ENCODE measurements around the gene GNG14. TPM values are rescaled to one million over a fixed set of nuclear protein-coding genes. Genes with fewer than 3 reads are reported as not detected.

GNG14 gene
- total RNA-seq, 3 donors from 2014 or later (not counting 1 experiment from before 2014, with no cell fraction given): not detected

GRCh38 chr19:12715929-12716328 is 28.1 kb downstream of the GNG14 start:
- Mint-ChIP-seq H3K27me3 (ENCODE audit: low read depth in 2 of 2) (no peaks in the 10 kb centered on the region), H3K4me3 (no peak overlapping the region), H3K27ac (no peak overlapping the region), H3K9me3 (no peaks in the 10 kb centered on the region), H3K36me3 (no peaks in the 10 kb centered on the region), H3K4me1 (peaks cover 0 to 16% of the 10 kb centered on the region in 2 donors)
- H3K27ac ChIP-seq (ENCODE audit: low read length): no peak overlapping the region
- H3K36me3 ChIP-seq (ENCODE audit: control insufficient read depth, insufficient read depth, low read length): peaks cover 38% of the 10 kb centered on the region
- TF ChIP-seq CTCF (IDR thresholded peaks at IDR 0.05): no peak
- H3K4me1 ChIP-seq (ENCODE audit: control insufficient read depth, insufficient read depth, low read length): peaks cover 8% of the 10 kb centered on the region
- no peak overlapping the region for H3K4me3 ChIP-seq (ENCODE audit: low read length)
- no peak for ATAC-seq
- WGBS (ENCODE audit: insufficient coverage): 97% methylated on average over 3 of the region's 3 CpGs
- no peak for DNase-seq
- no peaks in the 10 kb centered on the region for H3K9me3 ChIP-seq (ENCODE audit: control insufficient read depth, insufficient read depth, low read length)
- intact Hi-C loops (cut with micrococcal nuclease): loop anchor here (2.0 kb wide), 1 partner anchor 41 kb away; no protein-coding TSS in a partner anchor
- no peaks in the 10 kb centered on the region for H3K27me3 ChIP-seq (ENCODE audit: control insufficient read depth, insufficient read depth, low read length)

GRCh38 chr19:12720296-12720695 is 32.5 kb downstream of the GNG14 start:
- WGBS (ENCODE audit: insufficient coverage): 95% methylated on average over 9 of the region's 10 CpGs
- no peak for DNase-seq
- Histone ChIP-seq H3K27ac (ENCODE audit: low read length) (no peak overlapping the region), H3K4me3 (ENCODE audit: low read length) (no peak overlapping the region), H3K9me3 (ENCODE audit: control insufficient read depth, insufficient read depth, low read length) (no peaks in the 10 kb centered on the region), H3K36me3 (ENCODE audit: control insufficient read depth, insufficient read depth, low read length) (peaks cover 13% of the 10 kb centered on the region), H3K4me1 (ENCODE audit: control insufficient read depth, insufficient read depth, low read length) (peaks cover 36% of the 10 kb centered on the region), H3K27me3 (ENCODE audit: control insufficient read depth, insufficient read depth, low read length) (no peaks in the 10 kb centered on the region)
- intact Hi-C loops (cut with micrococcal nuclease): loop anchor here (5.0 kb wide), 3 partner anchors 38 to 72 kb away; partner anchors contain the start of genes DHPS, JUNB, MAN2B1 and WDR83
- TF ChIP-seq CTCF (IDR thresholded peaks at IDR 0.05): no peak
- Mint-ChIP-seq H3K27ac (peak overlapping the region; percentile 29 to 96), H3K4me3 (peak overlapping the region; percentile 65), H3K27me3 (ENCODE audit: low read depth in 2 of 2) (no peaks in the 10 kb centered on the region), H3K9me3 (no peaks in the 10 kb centered on the region), H3K4me1 (peaks cover 26 to 47% of the 10 kb centered on the region in 2 donors), H3K36me3 (no peaks in the 10 kb centered on the region)
- no peak for ATAC-seq

- Mint-ChIP-seq H3K4me1 (peaks cover 26 to 47% of the 10 kb centered on the region in 2 donors), H3K9me3 (no peaks in the 10 kb centered on the region), H3K27ac (peak overlapping the region; percentile 91 to 96), H3K36me3 (no peaks in the 10 kb centered on the region), H3K27me3 (ENCODE audit: low read depth in 2 of 2) (no peaks in the 10 kb centered on the region), H3K4me3 (peak overlapping the region; percentile 94)
- Histone ChIP-seq H3K4me1 (ENCODE audit: control insufficient read depth, insufficient read depth, low read length) (peaks cover 36% of the 10 kb centered on the region), H3K4me3 (ENCODE audit: low read length) (peak overlapping the region; percentile 60), H3K27me3 (ENCODE audit: control insufficient read depth, insufficient read depth, low read length) (no peaks in the 10 kb centered on the region), H3K9me3 (ENCODE audit: control insufficient read depth, insufficient read depth, low read length) (no peaks in the 10 kb centered on the region), H3K27ac (ENCODE audit: low read length) (no peak overlapping the region), H3K36me3 (ENCODE audit: control insufficient read depth, insufficient read depth, low read length) (peaks cover 6% of the 10 kb centered on the region)
- WGBS (ENCODE audit: insufficient coverage): 12% methylated on average over 59 of the region's 59 CpGs
- TF ChIP-seq CTCF (IDR thresholded peaks at IDR 0.05): no peak
- intact Hi-C loops (cut with micrococcal nuclease): loop anchor here (5.0 kb wide), 3 partner anchors 39 to 71 kb away; partner anchors contain the start of genes DHPS, JUNB, MAN2B1 and WDR83
- no peak for ATAC-seq
- peak in 1 of 2 donors; percentile 36 for DNase-seq
Observed at GRCh38 chr19:12720851-12721655, 33.3 kb downstream of the GNG14 start.

All from natural killer cell (primary cell).